ENCODE measurements around the gene MYOM1. TPM values are rescaled to one million over a fixed set of nuclear protein-coding genes. Genes with fewer than 3 reads are reported as not detected.

Gene MYOM1
- total and polyA plus RNA-seq, 7 donors: 54.8 to 842 (median 388) TPM

- peak in 3 of 4 donors; percentile 21 to 53 (median 50) for ATAC-seq
- Histone ChIP-seq H3K4me3 (no peak overlapping the region), H3K9me3 (no peaks in the 10 kb centered on the region), H3K4me1 (peaks cover 10% of the 10 kb centered on the region), H3K36me3 (ENCODE audit: insufficient read depth in 1 of 2, low read depth in 1 of 2) (peaks cover 0 to 20% of the 10 kb centered on the region in 2 donors), H3K27me3 (ENCODE audit: insufficient read depth in 3 of 3, low read length in 2 of 3) (no peaks in the 10 kb centered on the region), H3K27ac (no peak overlapping the region)
- no peak for TF ChIP-seq CTCF (IDR thresholded peaks at IDR 0.05)
- DNase-seq: no peak
- WGBS, 3 donors: 84 to 92% (median 84%) methylated on average over 2 of the region's 2 CpGs
- intact Hi-C loops (cut with DNase I): loop anchor here in 1 of 2 donors (5.0 kb wide), 1 partner anchor 56 kb away; no protein-coding TSS in a partner anchor
These were observed 19.0 kb upstream of the MYOM1 start for GRCh38 chr18:3238742-3239141.

GRCh38 chr18:3236470-3236869 is 16.7 kb upstream of the MYOM1 start:
- Histone ChIP-seq H3K9me3 (no peaks in the 10 kb centered on the region), H3K27me3 (ENCODE audit: insufficient read depth in 3 of 3, low read length in 2 of 3) (no peaks in the 10 kb centered on the region), H3K36me3 (ENCODE audit: insufficient read depth in 1 of 2, low read depth in 1 of 2) (peaks cover 0 to 11% of the 10 kb centered on the region in 2 donors), H3K4me1 (peaks cover 4% of the 10 kb centered on the region), H3K4me3 (no peak overlapping the region), H3K27ac (no peak overlapping the region)
- no peak for TF ChIP-seq CTCF (IDR thresholded peaks at IDR 0.05)
- WGBS, 3 donors: 60 to 75% (median 63%) methylated on average over 4 of the region's 4 CpGs
- ATAC-seq (peak in 1 of 4 donors; percentile 35), DNase-seq (no peak)
- intact Hi-C loops (cut with DNase I): loop anchor here in 1 of 2 donors (5.0 kb wide), 1 partner anchor 54 kb away; no protein-coding TSS in a partner anchor

- intact Hi-C loops (cut with DNase I): loop anchor here in 1 of 2 donors (5.0 kb wide), 1 partner anchor 54 kb away; no protein-coding TSS in a partner anchor
- Histone ChIP-seq H3K27ac (no peak overlapping the region), H3K27me3 (ENCODE audit: insufficient read depth in 3 of 3, low read length in 2 of 3) (no peaks in the 10 kb centered on the region), H3K4me3 (no peak overlapping the region), H3K36me3 (ENCODE audit: insufficient read depth in 1 of 2, low read depth in 1 of 2) (peaks cover 0 to 6% of the 10 kb centered on the region in 2 donors), H3K4me1 (peaks cover 4% of the 10 kb centered on the region), H3K9me3 (no peaks in the 10 kb centered on the region)
- no peak for TF ChIP-seq CTCF (IDR thresholded peaks at IDR 0.05)
- no peak for ATAC-seq
- no peak for DNase-seq
- 95 to 98% (median 96%) methylated on average over 2 of the region's 2 CpGs for WGBS, 3 donors
These were observed 16.1 kb upstream of the MYOM1 start for GRCh38 chr18:3235846-3236245.

- intact Hi-C loops (cut with DNase I): no loop called here
These were observed 14.7 kb upstream of the MYOM1 start for GRCh38 chr18:3234457-3234856.

More at GRCh38 chr18:3234457-3234856, 14.7 kb upstream of the MYOM1 start:
- H3K9me3 ChIP-seq: no peaks in the 10 kb centered on the region
- 51 to 54% (median 52%) methylated on average over 5 of the region's 5 CpGs for WGBS, 3 donors
- no peaks in the 10 kb centered on the region for H3K36me3 ChIP-seq (ENCODE audit: insufficient read depth in 1 of 2, low read depth in 1 of 2)
- ATAC-seq (no peak), DNase-seq (no peak)
- H3K27ac ChIP-seq: no peak overlapping the region
- TF ChIP-seq CTCF (IDR thresholded peaks at IDR 0.05): no peak
- no peaks in the 10 kb centered on the region for H3K27me3 ChIP-seq (ENCODE audit: insufficient read depth in 3 of 3, low read length in 2 of 3)
- peaks cover 4% of the 10 kb centered on the region for H3K4me1 ChIP-seq
- H3K4me3 ChIP-seq: no peak overlapping the region
